AG09309 (cell line): ENCODE measurements around the gene TEX264.
"Not testable (repeated sequence)": the region's sequence is repeated elsewhere in the genome, so short reads cannot be mapped to it uniquely, and the experiment has no call there.

Experiments
- DNase-seq: peaks from one replicate; pipeline ENCODE4 v3.0.0-alpha.2; 2010; ENCODE audit warnings: low read depth
- H3K4me3 ChIP-seq: 2 replicates; pipeline ENCODE4 v1.5.1; 2011; ENCODE audit warnings: mild to moderate bottlenecking, low read depth, low read length, moderate library complexity; ENCODE audit not compliant: control insufficient read depth
- TF ChIP-seq, protein P1 (sequence below): IDR thresholded peaks from 2 replicates; pipeline ENCODE4 v1.5.1; 2011; ENCODE audit warnings: mild to moderate bottlenecking, low read depth, low read length, inconsistent platforms; ENCODE audit not compliant: insufficient read depth, control insufficient read depth; ENCODE audit errors: missing control alignments

Gene TEX264

DNA sequence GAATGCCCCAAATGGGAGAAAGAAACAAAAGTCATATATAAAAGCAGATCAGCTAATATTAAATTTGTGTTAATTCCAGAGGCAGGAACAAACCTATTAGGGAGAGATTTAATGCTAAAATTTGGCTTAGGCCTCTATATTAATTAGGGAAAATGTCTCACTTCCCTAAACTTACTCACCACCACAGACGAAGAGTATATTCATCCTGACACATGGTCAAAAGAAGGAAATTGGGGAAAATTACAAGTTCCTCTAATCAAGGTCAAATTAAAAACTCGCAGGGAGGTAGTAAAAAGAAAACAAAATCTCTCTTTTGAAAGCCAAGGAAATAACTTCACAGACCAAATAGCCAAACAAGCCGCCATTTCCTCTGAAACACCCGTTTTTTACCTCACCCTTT lies 68.1 kb downstream of the TEX264 start:
- TF ChIP-seq, protein P1, sequence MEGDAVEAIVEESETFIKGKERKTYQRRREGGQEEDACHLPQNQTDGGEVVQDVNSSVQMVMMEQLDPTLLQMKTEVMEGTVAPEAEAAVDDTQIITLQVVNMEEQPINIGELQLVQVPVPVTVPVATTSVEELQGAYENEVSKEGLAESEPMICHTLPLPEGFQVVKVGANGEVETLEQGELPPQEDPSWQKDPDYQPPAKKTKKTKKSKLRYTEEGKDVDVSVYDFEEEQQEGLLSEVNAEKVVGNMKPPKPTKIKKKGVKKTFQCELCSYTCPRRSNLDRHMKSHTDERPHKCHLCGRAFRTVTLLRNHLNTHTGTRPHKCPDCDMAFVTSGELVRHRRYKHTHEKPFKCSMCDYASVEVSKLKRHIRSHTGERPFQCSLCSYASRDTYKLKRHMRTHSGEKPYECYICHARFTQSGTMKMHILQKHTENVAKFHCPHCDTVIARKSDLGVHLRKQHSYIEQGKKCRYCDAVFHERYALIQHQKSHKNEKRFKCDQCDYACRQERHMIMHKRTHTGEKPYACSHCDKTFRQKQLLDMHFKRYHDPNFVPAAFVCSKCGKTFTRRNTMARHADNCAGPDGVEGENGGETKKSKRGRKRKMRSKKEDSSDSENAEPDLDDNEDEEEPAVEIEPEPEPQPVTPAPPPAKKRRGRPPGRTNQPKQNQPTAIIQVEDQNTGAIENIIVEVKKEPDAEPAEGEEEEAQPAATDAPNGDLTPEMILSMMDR = no peak
- H3K4me3 ChIP-seq = no peak overlapping the region

DNA sequence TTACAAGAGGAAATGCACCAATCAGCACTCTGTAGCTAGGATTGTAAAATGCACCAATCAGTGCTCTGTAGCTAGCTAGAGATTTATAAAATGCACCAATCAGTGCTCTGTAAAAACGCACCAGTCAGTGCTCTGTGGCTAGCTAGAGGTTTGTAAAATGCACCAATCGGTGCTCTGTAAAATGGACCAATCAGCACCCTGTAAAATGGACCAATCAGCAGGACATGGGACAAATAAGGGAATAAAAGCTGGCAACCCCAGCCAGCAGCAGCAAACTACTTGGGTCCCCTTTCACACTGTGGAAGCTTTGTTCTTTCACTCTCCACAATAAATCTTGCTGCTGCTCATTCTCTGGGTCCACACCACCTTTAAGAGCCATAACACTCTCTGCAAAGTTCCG lies 71.3 kb downstream of the TEX264 start:
- not testable (repeated sequence) for DNase-seq, H3K4me3 ChIP-seq

More for the DNA sequence above, 68.1 kb downstream of the TEX264 start:
- no peak for DNase-seq

DNA sequence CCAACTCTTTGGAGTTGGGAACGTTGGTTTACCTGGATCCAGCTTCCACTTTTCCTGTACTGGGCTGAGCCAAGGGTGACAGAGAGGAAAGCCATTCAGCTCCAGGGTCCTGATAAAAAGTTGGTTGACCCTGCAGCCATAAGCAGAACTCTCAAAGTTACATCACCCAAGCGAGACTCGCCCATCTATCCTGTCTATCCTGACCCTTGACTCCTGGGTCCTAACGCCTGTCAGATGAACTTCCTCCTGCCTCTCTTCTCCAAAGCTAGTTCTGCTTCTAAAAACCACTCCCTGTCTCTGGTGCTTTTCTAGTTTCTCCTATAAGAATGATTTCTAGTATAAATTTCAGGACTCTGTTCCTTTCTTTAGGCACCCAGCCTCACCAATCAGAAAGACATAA lies 71.9 kb downstream of the TEX264 start:
- DNase-seq = not testable (repeated sequence)

DNA sequence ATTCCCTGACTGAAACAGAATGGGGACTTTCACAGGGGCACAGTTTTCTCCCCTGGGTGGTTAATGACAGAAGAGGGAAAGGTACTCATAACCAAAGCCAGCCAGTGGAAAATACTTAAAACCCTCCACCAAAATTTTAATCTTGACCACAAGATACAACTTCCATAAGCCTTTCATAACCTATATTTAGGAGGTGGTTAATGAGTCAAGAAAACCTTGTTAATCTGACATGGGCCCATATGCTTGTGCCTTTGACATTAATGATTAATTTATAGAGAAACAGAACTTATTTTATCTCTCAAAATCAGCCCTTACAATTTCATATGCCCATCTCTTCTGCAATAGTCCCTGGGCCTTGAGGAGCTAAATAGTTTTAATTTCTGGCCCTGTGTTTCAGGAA lies 76.8 kb downstream of the TEX264 start:
- no peak overlapping the region for H3K4me3 ChIP-seq
- no peak for DNase-seq
- TF ChIP-seq, protein P1 = no peak

More for the DNA sequence above, 71.9 kb downstream of the TEX264 start:
- not testable (repeated sequence) for H3K4me3 ChIP-seq

DNA sequence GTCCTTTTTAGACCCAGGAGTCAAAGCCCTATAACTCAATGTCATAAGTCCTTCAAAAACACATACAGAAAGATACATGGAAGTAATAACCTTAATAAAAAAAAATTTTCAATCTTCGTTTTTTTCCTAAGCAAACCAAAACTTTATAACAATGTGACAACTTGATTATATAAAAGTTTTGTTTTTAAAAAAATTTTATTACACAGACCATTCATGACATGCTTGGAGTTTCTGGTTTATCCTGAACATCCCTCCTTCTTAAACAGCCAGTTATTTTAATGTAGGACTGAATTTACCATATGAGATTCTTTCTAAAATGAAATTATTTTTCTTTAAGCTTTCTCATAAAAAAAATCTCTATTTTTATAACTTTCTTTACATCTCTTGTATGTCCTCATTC lies 77.3 kb downstream of the TEX264 start:
- no peak overlapping the region for H3K4me3 ChIP-seq
- TF ChIP-seq, protein P1 = no peak
- no peak for DNase-seq

DNA sequence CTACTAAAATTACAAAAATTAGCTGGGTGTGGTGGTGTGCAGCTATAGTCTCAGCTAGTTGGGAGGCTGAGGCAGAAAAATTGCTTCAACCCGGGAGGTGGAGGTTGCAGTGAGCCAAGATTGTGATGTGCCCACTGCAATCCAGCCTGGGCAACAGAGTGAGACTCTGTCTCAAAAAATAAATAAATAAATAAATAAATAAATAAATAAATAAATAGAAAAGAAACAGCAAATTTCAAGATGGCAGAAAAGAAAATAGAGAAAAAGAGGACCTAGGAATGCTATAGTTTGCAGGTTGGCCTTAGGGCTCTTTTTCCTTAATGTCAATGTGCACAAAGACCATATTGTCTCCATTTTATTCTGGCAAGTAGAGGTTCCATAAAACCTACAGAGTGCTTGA lies 79.8 kb downstream of the TEX264 start:
- DNase-seq = no peak
- no peak overlapping the region for H3K4me3 ChIP-seq
- TF ChIP-seq, protein P1 = no peak

DNA sequence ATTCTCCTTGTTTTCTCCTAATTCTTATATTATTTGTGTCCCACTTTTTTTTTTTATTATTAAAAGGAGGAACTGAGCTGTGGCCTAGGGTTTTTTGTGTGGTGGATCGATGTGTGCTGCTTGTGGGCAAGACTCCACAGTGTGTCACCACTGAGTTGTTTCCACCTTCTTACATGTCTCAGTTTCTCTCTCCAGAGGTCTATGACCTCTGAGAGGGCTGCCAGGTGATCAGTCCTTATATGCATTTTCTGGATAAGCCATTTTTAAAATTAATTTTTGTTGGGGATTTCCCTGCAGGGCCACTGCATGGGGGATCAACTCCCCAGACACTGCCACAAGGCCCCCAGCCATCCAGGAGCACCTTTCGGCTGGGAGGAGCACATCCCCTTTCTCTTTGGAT lies 80.2 kb downstream of the TEX264 start:
- TF ChIP-seq, protein P1 = no peak
- DNase-seq = no peak
- H3K4me3 ChIP-seq = no peak overlapping the region
